K562 (cell line): ENCODE data around the gene ACAD10. TPM values are rescaled to one million over a fixed set of nuclear protein-coding genes. Genes with fewer than 3 reads are reported as not detected.
A peak's percentile ranks its signal among the peaks of the same experiment; 100 is the strongest.

Source experiments
- ARID1B ChIP-seq: fragments of 450-650 bp; IDR thresholded peaks from 2 replicates; pipeline ENCODE4 v1.6.1; 2016; ENCODE audit warnings: antibody characterized with exemption, mild to moderate bottlenecking, inconsistent platforms
- CHD4 ChIP-seq: fragments of 200-600 bp; sonication (generic); IDR thresholded peaks from 3 replicates; pipeline ENCODE4 v1.6.1; 2012; ENCODE audit warnings: low read depth, mild to moderate bottlenecking, mixed read lengths, low read length, inconsistent platforms; ENCODE audit not compliant: insufficient read depth, insufficient replicate concordance, poor library complexity, severe bottlenecking
- CTBP1 ChIP-seq: fragments of 450-650 bp; IDR thresholded peaks from 2 replicates; pipeline ENCODE4 v1.6.1; 2016; ENCODE audit warnings: borderline replicate concordance
- HDAC1 ChIP-seq, 2 experiments: fragments of 450-650 bp; IDR thresholded peaks; 2 replicates each; pipeline ENCODE4 v1.6.1; 2016 to 2017; ENCODE audit warnings: inconsistent platforms in 1 of 2, mild to moderate bottlenecking in 1 of 2, moderate library complexity in 1 of 2
- HINFP ChIP-seq: fragments of 450-650 bp; conservative IDR thresholded peaks from 2 replicates; pipeline ENCODE4 v1.6.1; 2016; ENCODE audit warnings: missing genetic modification characterization, low read depth, mild to moderate bottlenecking, control low read depth, missing compliant biosample characterization
- HMGXB4 ChIP-seq: sonication (generic); formaldehyde crosslinking; IDR thresholded peaks from 2 replicates; pipeline ENCODE4 v1.8.1; 2023; ENCODE audit warnings: mild to moderate bottlenecking, missing genetic modification reagents
- KDM1A ChIP-seq, 2 experiments: fragments of 450-650 bp; IDR thresholded peaks; 2 replicates each; pipeline ENCODE4 v1.6.1; 2016; ENCODE audit warnings: mild to moderate bottlenecking in 2 of 2
- KLF6 ChIP-seq: fragments of 250-450 bp; sonication (Bioruptor Pico); IDR thresholded peaks from 2 replicates; pipeline ENCODE4 v1.4.0; 2020; ENCODE audit warnings: mild to moderate bottlenecking, moderate library complexity, borderline replicate concordance
- MBD2 ChIP-seq: sonication (generic); IDR thresholded peaks from 2 replicates; pipeline ENCODE4 v1.6.1; 2016; ENCODE audit warnings: low read depth, borderline replicate concordance
- NFE2 ChIP-seq: IDR thresholded peaks from 2 replicates; pipeline ENCODE4 v1.6.1; 2014; ENCODE audit warnings: antibody characterized with exemption, low read depth
- SPI1 ChIP-seq: IDR thresholded peaks from 2 replicates; pipeline ENCODE4 v1.6.1; 2011; ENCODE audit warnings: low read depth, low read length, control low read depth, borderline replicate concordance
- STAG1 ChIP-seq: sonication (generic); formaldehyde crosslinking; IDR thresholded peaks from 2 replicates; pipeline ENCODE4 v1.5.0; 2020; ENCODE audit warnings: missing genetic modification reagents, borderline replicate concordance
- TCFL5 ChIP-seq: fragments of 250-450 bp; sonication (Bioruptor Pico); conservative IDR thresholded peaks from 2 replicates; pipeline ENCODE4 v1.6.1; 2021; ENCODE audit warnings: mild to moderate bottlenecking, moderate library complexity, matching md5 sums
- TEAD4 ChIP-seq, 2 experiments: sonication (generic) in 1 of 2; formaldehyde crosslinking in 1 of 2; IDR thresholded peaks; 2 replicates each; pipeline versions ENCODE4 v1.6.1 to v1.8.0; 2012 to 2022; ENCODE audit warnings: borderline replicate concordance in 1 of 2, inconsistent platforms in 1 of 2, low read length in 1 of 2, mild to moderate bottlenecking in 1 of 2, missing genetic modification reagents in 1 of 2
- U2AF1 ChIP-seq: fragments of 200-400 bp; formaldehyde crosslinking; optimal IDR thresholded peaks from 2 replicates; pipeline ENCODE3; 2017; ENCODE audit warnings: mild to moderate bottlenecking, low read depth, low read length, moderate library complexity
- USF2 ChIP-seq: sonication (generic); formaldehyde crosslinking; IDR thresholded peaks from 2 replicates; pipeline ENCODE4 v1.5.0; 2020; ENCODE audit warnings: missing genetic modification reagents
- ZBTB49 ChIP-seq: sonication (generic); formaldehyde crosslinking; IDR thresholded peaks from 2 replicates; pipeline ENCODE4 v1.8.0; 2022; ENCODE audit warnings: missing genetic modification reagents, mild to moderate bottlenecking, borderline replicate concordance
- ZNF133 ChIP-seq: fragments of 250-450 bp; sonication (Bioruptor Pico); IDR thresholded peaks from 2 replicates; pipeline ENCODE4 v1.4.0; 2020; ENCODE audit warnings: mild to moderate bottlenecking
- ZNF395 ChIP-seq: fragments of 200-800 bp; sonication (Bioruptor generic); IDR thresholded peaks from 2 replicates; pipeline ENCODE4 v1.6.1; 2017; ENCODE audit warnings: missing genetic modification characterization, missing compliant biosample characterization
- polyA plus RNA-seq, 8 experiments: library from polyadenylated mRNA; depleted of rRNA in 4 of 8; stranded (reverse) in 5 of 8; unstranded in 3 of 8; fragments of >200 nt; fragmentation: Nextera tagmentation in 2 of 8; fragmentation: Illumina TruSeq in 1 of 8; extraction: Ambion mirVana in 2 of 8; extraction: Trizol in 1 of 8; gene quantifications; 2 replicates each; pipeline versions ENCODE4 v1.2.1 to v1.2.3, GENCODE V29; 2011 to 2014; ENCODE audit warnings: inconsistent platforms in 1 of 8, missing spikeins in 1 of 8
- total RNA-seq, 7 experiments: library from RNA; depleted of rRNA in 6 of 7; stranded (reverse); fragments of >200 nt in 6 of 7; fragmentation: Illumina TruSeq in 2 of 7; extraction: Trizol in 2 of 7; gene quantifications; 2 replicates each; pipeline versions ENCODE4 v1.2.1 to v1.2.3, GENCODE V29; 2011 to 2021; ENCODE audit warnings: low replicate concordance in 1 of 7

Gene ACAD10
- total and polyA plus RNA-seq, 9 of the 15 experiments (the other 6 are each of a cell fraction or from before 2014, with no cell fraction given), result 2.3 to 19.2 (median 12.0) TPM

- TF ChIP-seq HMGXB4 (CRISPR knock-in tag) (no peak), ARID1B (no peak), HDAC1 (IDR thresholded peaks at IDR 0.05) (no peak), HINFP (tag) (no peak), TEAD4 (IDR thresholded peaks at IDR 0.05; ENCODE audit: low read length) (peak; percentile 54; the same call in 1 of the 2 replicates), TEAD4 (CRISPR knock-in tag; IDR thresholded peaks at IDR 0.05; ENCODE audit: borderline replicate concordance) (no peak), NFE2 (peak; percentile 35; the same call in 1 of the 2 replicates), KDM1A (IDR thresholded peaks at IDR 0.05) (no peak), SPI1 (peak; percentile 98), CTBP1 (peak; percentile 14; the same call in 1 of the 2 replicates), U2AF1 (no peak), USF2 (CRISPR knock-in tag) (no peak), ZNF395 (CRISPR knock-in tag) (0 out of 2 replicates have a peak, but pooled peaks have one; percentile 46), TCFL5 (no peak), CHD4 (no peak), MBD2 (no peak), ZBTB49 (CRISPR knock-in tag) (no peak), STAG1 (CRISPR knock-in tag) (no peak), KLF6 (CRISPR knock-in tag) (no peak), ZNF133 (CRISPR knock-in tag) (no peak)
Measured at GRCh38 chr12:111757361-111758119, 71.7 kb downstream of the ACAD10 start (continued).
